GM12875 (cell line): Measurements from ENCODE around the gene LRRC73.
"Not testable (repeated sequence)": the region's sequence is repeated elsewhere in the genome, so short reads cannot be mapped to it uniquely, and the experiment has no call there.

Experiments
- H3K4me3 ChIP-seq: one replicate; pipeline ENCODE4 v1.5.1; 2011; ENCODE audit warnings: low read depth, low read length, control low read depth
- CTCF ChIP-seq: IDR thresholded peaks from 2 replicates; pipeline ENCODE4 v1.5.1; 2011; ENCODE audit warnings: low read depth, mild to moderate bottlenecking, control low read depth, inconsistent platforms, low read length, moderate library complexity, borderline replicate concordance; ENCODE audit not compliant: insufficient read depth

LRRC73 gene

GRCh38 chr6:43503443-43503842 is 6.7 kb downstream of the LRRC73 start:
- no peak overlapping the region for H3K4me3 ChIP-seq
- no peak for TF ChIP-seq CTCF

- H3K4me3 ChIP-seq, result no peak overlapping the region
- no peak for TF ChIP-seq CTCF
These were observed 7.5 kb downstream of the LRRC73 start for GRCh38 chr6:43502666-43503065.

- no peak overlapping the region for H3K4me3 ChIP-seq
- TF ChIP-seq CTCF, result no peak
These were observed 9.2 kb downstream of the LRRC73 start for GRCh38 chr6:43500921-43501320.

- H3K4me3 ChIP-seq, result no peak overlapping the region
- no peak for TF ChIP-seq CTCF
These were observed 10.9 kb downstream of the LRRC73 start for GRCh38 chr6:43499028-43499815.

GRCh38 chr6:43498291-43498690 is 11.9 kb downstream of the LRRC73 start:
- H3K4me3 ChIP-seq, result not testable (repeated sequence)

- no peak for TF ChIP-seq CTCF
- no peak overlapping the region for H3K4me3 ChIP-seq
These were observed 12.5 kb downstream of the LRRC73 start for GRCh38 chr6:43497689-43498088.

GRCh38 chr6:43497129-43497396 is 13.1 kb downstream of the LRRC73 start:
- no peak for TF ChIP-seq CTCF
- no peak overlapping the region for H3K4me3 ChIP-seq
